Measurements from ENCODE around the gene A4GALT.

GRCh38 chr22:42720263-42721044, at the start of gene A4GALT:
- TF ChIP-seq EZH2 (IDR thresholded peaks at IDR 0.05; ENCODE audit: low read depth, unreplicated experiment) (peak; percentile 9), POLR2AphosphoS5 (IDR thresholded peaks at IDR 0.05; ENCODE audit: low read depth) (peak; percentile 38; the same call in 1 of the 2 replicates), CTCF (conservative IDR thresholded peaks at IDR 0.05; ENCODE audit: low read depth in 2 of 2) (no peak), REST (IDR thresholded peaks at IDR 0.05; ENCODE audit: unreplicated experiment) (no peak), EZH2phosphoT487 (IDR thresholded peaks at IDR 0.05; ENCODE audit: unreplicated experiment) (no peak), JUNB (IDR thresholded peaks at IDR 0.05; ENCODE audit: unreplicated experiment) (no peak)
